Stimulated activated CD8-positive, alpha-beta memory T cell treated with anti-CD3 and anti-CD28 coated beads, Interleukin-15, amount 100 ng/mL, for 48 hours (primary cell): ENCODE data around the gene SORCS2.

Experiments
- DNase-seq, 2 donors: peaks; one replicate each; pipeline ENCODE4 v3.0.0-alpha.2; 2020; ENCODE audit warnings: low read depth in 2 of 2

SORCS2 gene

GRCh38 chr4:7777871-7778509 is 585.7 kb downstream of the SORCS2 start:
- no peak for DNase-seq

DNA sequence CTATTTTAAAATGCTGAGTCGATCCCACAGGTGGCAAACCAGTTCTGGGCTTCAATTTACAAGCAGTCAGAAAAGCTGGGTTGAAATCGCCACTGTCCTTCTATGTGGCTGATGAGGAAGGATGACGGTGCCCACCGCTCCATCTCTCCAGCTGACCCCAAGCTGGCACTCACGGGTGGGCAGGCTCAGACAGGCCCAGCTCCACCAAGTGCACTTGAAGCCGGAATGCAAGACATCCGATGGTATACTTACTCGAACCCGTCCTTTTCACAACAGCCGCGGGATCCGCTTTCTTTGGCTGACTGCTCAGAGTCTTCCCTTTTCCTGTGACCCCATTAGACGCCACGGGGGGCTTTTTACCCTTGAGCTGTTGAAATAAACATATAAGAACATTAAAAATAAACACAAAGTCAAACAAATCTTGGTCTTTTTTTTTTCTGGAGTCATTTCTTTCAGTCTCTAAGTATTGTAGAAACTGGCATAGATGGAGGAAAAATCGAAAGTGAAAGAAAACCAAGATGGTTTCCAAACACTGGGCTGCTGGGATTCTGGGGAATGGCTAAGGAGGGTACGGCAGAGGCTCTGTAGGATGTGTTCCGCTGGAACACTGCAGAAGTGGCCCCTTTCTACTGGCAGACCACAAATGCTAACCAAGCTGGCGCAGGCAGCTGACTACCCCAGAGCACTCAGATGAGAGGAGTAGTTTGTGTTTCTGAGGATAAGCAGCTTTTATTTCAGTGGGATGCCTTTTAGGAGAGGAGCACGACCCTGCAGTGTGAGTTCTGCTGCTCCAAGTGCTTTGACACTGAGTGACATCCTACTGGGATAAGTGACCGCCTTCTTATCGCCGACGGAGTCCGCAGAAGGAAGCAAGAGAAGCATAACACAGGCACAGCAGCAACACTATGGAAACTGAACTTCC is 586.4 kb downstream of the SORCS2 start:
- DNase-seq, result no peak

- no peak for DNase-seq
Measured at GRCh38 chr4:7779432-7779768, 587.1 kb downstream of the SORCS2 start.

- no peak for DNase-seq
Measured at GRCh38 chr4:7780751-7781348, 588.5 kb downstream of the SORCS2 start.

DNA sequence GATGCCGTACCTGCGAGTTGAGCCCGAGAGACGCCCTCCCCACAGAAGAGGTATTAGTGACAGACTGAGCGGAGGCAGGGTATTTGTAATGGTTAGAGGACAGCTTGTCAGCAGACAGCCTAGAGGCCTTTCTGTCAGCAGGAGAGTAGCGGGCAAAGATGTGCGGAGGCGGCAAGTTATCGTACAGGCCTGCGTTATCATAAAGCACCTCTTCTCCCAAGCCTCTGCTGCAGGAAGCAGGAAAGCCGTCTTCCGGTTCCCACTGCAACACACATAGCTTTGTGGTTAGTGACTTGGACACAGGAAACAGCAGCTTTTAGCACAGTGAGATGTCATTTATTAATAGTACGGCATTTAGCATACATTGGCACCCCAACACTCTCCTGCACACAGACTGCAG is 589.0 kb downstream of the SORCS2 start:
- DNase-seq, result no peak

DNA sequence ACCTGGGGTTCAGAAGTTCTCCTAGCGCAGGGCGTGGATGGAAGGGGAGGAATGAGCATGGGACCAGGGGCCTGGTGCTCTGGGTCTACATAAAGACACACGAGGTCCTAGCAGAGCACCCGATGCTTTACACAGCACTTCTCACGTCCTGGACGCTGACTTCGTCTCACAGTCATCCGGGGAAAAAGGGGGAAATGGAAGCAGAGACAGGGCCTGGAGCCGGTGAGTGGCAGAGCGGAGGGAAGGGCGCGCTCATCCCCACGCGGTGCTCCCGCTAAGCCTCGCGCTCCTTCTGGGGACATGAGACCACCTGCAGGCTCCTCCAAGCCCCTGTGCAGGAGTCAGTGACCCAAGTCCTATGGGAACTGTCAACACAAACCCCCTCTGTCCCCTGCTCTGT is 589.7 kb downstream of the SORCS2 start:
- no peak for DNase-seq

- DNase-seq, result no peak
Measured at GRCh38 chr4:7782783-7783182, 590.4 kb downstream of the SORCS2 start.

- DNase-seq, result no peak
Measured at GRCh38 chr4:7783541-7783940, 591.2 kb downstream of the SORCS2 start.

DNA sequence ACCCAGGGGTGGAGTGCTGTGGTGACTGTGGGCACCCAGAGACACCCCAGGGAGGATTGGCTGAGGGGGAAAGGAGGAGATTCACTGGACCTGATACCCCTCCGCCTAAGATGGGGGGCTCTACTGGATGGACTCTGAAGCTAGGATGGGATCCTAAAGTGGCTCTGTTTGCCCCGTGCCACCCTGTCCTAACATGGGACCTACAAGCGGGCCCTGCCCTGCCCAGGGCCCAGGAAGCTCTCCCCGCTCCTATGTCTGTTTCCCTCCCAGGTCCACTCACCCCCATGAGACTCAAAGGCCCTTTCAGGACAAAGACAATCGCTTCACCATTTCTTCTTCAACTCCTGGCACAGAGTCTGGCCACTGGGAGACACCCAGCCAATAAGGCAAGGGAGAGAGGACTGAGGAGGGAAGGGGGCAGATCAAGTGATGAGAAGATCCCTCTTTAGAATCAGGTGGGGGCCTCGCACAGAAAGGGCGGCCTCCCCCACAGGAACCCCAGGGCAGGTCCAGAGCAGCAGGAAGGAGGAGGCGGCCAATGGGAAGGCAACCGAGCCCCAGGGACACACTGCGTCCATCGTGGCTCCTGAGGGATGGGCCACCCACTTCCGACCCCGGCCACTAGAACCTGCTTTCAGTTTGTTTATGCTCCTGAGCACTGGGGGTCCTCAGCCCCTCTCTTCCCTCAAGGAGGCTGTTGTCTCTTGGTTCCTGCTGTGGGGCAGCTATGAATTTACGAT is 592.0 kb downstream of the SORCS2 start:
- no peak for DNase-seq

- no peak for DNase-seq
Measured at GRCh38 chr4:7785017-7785416, 592.7 kb downstream of the SORCS2 start.

GRCh38 chr4:7786040-7786439 is 593.7 kb downstream of the SORCS2 start:
- no peak for DNase-seq

DNA sequence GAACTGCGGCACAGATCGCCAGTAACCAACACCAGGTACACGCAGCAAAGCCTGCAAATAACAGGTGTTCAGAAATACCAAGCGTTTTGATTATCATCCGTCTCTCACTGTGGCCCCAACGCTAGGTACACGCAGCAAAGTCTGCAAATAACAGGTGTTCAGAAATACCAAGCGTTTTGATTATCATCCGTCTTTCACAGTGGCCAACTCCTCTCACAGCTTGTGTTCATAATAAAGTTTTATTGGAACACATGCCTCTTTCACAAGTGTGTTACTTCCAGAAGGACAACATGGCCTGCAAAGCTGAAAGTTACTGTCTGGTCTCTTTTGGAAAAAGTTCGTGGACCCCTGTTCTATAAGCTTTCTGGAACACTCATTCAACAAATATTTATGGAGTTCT is 594.2 kb downstream of the SORCS2 start:
- no peak for DNase-seq

DNA sequence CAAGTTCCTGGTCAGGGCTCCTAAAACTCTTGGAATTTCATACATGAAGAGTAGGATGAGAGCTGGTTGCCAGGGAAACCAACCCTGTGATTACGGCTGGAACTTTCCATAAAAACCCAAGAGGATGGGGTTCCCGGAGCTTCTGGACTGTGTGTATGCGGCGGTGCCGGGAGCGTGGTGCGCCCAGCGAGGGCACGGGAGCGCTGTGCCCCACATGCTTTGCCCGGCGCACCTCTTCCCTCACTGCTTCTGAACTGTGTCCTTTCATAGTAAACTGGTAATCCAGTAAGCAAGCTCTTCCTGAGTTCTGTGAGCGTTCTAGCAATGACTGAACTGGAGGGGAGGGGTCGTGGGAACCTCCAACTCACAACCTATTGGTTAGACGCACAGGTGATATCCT is 594.7 kb downstream of the SORCS2 start:
- no peak for DNase-seq

- DNase-seq, result no peak
Measured at GRCh38 chr4:7787681-7788141, 595.4 kb downstream of the SORCS2 start.

DNA sequence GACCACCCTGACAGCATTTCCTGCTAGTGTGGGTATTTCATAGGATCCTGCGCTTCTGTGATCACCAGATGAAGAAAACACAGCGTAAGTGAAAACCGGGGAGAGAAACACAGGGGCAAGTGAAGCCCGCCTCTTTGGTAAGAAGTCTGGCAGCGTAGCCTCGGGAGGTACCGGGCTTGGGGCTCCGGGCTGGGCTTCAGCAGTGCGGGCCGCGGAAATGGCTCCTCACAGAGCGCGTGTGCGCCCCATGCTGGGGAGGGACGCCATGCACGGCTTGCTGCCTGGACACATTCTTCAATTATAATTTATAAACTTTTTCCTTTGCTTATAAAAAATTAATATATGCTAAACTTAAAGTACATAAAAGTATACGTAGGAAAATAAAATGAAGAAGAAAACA is 595.9 kb downstream of the SORCS2 start:
- DNase-seq, result no peak

GRCh38 chr4:7788694-7789425 is 596.5 kb downstream of the SORCS2 start:
- DNase-seq, result no peak

DNA sequence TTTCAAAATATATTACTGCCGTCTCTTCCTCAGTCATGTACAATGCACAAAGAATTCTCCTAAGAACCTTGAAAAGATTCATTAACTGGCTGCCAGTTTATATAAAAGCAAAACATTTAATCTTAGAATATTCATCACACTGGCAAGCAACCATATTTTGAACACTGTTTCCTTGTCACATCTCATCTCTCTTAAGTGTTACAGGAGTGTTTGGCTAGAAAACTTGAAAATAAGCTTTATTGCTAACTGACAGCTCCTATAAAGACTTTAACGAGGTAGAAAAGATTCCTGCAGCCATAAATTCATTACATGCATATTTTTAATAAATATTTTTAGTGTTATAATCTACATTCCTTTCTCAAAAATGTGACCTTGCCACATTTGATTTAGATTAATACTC is 597.7 kb downstream of the SORCS2 start:
- DNase-seq, result no peak

DNA sequence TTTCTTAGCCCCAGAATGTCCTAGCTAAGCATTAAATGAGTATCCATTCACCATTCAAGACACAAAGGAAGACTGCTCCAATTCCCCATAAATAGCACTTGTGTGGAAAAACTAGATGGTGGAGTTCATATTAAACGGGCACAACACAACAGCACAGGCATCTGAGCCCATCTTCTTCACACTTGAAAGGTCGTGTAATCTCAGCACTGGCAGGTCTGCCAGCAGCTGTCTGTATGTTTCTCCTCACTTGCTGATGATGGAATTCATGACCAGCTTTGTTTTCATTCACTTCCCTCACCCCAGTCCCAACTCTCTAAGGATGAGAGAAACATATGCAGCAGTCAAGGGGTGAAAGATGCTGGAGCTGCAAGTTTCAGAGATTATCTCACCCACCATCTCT is 598.7 kb downstream of the SORCS2 start:
- no peak for DNase-seq
